Stimulated activated CD4-positive, alpha-beta T cell treated with anti-CD3 and anti-CD28 coated beads, Interleukin-15, amount 100 ng/mL, for 1 hour (primary cell): ENCODE data around the gene ZNF438.
"Not testable (repeated sequence)": the region's sequence is repeated elsewhere in the genome, so short reads cannot be mapped to it uniquely, and the experiment has no call there.

Experiments used
- DNase-seq, 2 donors: peaks; one replicate each; pipeline ENCODE4 v3.0.0-alpha.2; 2020; ENCODE audit warnings: low read depth in 1 of 2, low spot score in 1 of 2

The ZNF438 gene

DNA sequence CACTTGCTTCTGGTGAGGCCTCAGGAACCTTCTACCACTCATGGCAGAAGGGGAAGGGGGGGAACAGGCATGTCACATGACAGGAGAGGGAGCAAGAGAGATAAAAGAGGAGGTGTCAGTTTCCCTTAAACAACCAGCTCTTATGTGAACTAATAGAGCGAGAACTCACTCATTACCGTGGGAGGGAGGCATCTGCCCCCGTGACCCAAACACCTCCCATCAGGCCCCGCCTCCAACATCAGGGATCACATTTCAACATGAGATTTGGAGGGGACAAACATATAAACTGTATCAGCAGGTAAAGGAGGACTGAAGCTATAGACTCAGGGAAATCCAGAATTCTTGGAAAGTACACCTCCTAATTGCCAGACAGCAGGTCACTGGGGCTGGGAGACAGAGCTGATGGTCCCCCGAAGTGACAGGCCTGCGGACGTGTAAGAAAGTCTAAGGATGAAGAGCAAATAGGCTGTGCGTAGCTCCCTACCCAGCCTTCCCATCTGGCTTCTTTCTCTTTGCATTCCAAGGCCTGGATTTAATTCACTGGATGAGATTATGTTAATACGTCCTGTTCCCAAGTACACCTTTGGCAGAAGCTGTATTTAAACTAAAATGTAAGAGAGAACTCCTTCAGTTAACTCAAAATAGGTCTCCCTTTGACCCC, 215.4 kb downstream of the ZNF438 start:
- no peak for DNase-seq

- no peak for DNase-seq
Observed at GRCh38 chr10:30813872-30814481, 217.7 kb downstream of the ZNF438 start.

- no peak for DNase-seq
Observed at GRCh38 chr10:30812018-30812851, 219.4 kb downstream of the ZNF438 start.

GRCh38 chr10:30811276-30812017, 220.2 kb downstream of the ZNF438 start:
- no peak for DNase-seq

DNA sequence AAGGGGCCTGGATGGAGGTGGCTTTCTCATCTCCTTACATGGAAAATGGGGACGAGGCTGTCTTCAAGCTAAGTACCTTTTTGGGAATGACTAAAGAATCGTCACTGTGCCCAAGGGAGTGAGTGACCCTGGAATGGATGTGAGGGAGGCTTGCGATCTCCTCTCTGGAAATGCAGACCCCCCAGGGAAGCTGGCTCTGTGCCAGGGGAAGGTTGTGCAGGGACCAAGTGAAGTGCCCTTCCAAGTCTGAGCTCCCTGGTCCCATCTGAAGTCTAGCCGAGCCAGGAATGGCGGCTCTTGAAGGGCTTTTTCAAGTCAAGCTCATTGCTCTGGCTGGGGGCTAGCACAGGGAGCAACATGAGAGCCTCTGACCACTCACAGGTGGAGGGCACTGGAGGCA, 221.2 kb downstream of the ZNF438 start:
- DNase-seq: no peak

DNA sequence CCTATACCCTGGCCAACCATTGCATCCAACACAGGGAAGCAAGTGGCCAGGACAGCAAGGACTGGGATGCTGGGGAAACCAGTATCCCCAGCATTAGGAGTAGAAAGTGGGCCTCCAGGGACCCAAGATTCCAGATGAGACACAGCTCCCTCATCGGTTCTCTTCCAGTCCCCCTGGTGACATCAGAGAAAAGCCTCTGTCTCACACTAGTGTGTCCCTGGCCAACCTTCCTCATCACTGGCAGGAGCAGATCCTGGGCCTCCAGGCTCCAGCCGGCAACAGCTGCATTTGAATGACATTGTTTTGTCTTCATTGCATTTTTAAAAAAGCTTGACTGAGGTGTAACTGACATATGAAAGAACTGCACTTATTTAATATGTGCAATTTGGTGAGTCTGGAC, 224.8 kb downstream of the ZNF438 start:
- DNase-seq: no peak

DNA sequence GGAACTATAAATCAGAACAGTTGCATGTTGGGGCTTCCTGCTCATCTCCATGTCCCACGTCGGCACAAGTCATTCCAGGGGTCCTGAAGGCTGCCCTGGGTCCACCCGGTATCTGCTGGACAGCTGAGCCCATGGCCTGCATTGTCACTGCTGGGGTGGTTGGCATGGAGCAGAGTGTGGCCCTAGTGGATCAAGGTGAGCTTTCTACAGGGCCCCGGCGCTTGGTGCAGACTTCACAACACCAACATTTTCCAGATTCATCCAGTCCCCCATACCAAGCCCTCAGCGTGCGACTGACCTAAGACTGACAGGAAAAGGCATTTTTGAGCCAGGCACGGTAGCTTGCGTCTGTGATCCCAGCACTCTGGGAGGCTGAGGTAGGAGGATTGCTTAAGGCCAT, 226.6 kb downstream of the ZNF438 start:
- DNase-seq: no peak

DNA sequence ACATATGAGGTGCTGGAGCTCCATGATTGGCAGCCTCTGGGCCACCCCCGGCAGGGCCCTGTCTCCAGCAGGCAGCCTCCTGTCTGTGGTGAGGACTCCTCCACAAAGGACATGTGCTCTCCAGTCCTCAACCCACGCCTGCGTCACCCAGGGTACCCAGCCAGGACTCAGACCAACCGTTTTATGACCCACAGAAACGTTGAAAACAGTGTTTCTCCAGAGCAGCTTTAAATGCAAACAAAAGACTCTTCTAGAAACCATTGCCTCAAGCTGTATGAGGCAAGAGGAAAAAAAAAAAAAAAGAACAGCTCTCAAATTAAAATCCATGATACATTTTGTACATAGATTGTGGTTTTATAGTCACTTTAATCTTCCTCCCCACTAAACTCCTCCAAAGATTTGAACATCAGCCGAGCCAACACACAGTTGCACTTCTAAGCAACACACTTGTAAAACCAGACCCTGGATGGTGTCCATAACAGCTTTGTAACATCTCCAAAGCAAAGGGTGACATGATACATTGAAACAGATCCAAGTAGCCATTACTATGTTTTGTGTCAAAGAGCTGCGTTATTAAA, 227.1 kb downstream of the ZNF438 start:
- no peak for DNase-seq

DNA sequence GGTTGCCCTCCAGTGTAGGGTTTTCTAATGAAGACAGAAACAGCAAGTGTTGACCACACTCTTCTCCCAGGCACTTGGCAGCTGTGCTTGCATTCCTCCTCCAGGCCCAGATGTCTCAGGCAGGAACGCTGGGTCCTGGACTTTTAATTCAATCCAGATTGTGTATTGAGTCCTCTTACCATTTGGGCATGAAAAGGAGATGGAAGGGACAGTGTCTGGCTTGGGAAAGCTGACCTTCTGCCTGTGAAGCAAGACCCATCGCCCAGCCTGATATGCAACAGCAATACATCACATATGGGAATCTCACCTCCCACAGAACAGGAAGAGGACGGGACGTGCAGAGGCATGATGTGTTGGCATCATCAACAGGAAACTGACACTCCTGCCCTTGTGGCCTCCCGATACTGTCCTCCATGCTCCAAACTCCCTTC, 227.8 kb downstream of the ZNF438 start:
- DNase-seq: no peak

DNA sequence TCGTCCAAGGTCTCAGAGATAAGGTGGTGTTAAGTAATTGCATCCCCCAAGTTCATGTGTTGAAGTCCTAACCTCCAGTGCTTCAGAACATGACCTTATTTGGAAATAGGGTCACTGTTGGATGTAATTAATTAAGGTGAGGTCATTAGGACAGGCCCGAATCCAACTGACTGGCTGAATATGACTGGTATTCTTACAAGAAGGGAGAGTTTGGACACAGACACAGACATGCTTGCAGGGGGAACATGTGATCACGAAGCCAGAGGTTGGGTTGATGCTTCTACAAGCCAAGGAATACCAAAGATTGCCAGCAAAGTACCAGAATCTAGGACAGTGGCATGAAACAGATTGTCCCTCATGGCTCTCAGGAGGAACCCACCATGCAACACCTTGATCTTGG, 228.6 kb downstream of the ZNF438 start:
- no peak for DNase-seq

GRCh38 chr10:30800368-30800767, 231.3 kb downstream of the ZNF438 start:
- DNase-seq: no peak

- no peak for DNase-seq
Observed at GRCh38 chr10:30798646-30799185, 232.9 kb downstream of the ZNF438 start.

DNA sequence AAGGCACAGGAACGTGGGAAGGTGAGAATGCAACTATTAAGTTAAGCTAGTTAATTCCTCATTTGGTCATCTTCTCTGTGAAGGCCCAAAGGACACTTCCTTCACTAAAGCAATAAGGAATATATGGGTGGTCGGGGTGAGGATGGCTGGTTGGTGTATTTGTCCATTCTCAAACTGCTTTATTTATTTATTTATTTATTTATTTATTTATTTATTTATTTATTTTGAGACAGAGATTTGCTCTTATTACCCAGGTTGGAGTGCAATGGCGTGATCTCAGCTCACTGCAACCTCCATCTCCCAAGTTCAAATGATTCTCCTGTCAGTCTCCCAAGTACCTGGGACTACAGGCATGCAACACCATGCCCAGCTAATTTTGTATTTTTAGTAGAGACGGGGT, 236.6 kb downstream of the ZNF438 start:
- not testable (repeated sequence) for DNase-seq
